NCI-H1436 (cell line): ENCODE results near the gene STK39.

ENCODE experiments used
- DNase-seq: peaks from one replicate; lab custom pipeline; 2025; lab: John Stamatoyannopoulos, UW

The STK39 gene

DNA sequence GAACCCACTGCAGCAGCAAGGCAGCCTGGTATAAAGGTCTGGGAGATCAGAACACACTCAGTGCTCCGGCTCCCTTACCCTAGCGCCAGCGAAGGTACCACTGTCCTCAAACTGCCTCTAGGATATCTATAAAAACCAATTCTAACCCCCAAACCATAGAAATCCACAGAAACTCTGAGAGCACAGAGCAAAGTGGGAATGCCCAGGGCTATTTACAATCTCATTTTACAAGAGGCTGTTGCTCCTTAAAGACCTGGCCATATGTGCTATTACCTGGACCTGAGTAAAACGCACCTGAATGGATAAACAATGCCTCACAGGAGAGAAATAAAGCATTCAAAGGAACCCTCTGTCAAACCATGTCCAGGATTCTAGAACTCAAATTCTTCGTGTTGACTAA is 4.3 kb downstream of the STK39 start:
- no peak for DNase-seq

DNA sequence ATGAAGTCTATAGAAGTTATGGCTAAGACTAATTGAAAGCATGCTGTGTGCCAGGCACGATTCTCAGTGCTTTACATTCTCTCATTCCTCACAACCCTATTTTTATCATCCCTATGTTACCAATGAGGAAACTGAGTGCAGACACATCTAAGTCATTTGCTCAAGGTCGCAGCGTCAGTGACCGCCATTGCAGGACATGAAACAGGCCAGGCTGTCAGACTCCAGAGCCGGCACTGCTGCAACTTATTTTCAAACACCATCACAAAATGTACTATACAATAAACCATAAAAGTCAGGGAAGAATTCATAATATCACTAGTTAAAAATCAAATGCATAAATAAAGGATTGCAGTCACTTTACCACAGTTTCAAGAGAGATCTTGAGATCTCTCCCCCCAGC is 5.6 kb downstream of the STK39 start:
- DNase-seq: no peak

DNA sequence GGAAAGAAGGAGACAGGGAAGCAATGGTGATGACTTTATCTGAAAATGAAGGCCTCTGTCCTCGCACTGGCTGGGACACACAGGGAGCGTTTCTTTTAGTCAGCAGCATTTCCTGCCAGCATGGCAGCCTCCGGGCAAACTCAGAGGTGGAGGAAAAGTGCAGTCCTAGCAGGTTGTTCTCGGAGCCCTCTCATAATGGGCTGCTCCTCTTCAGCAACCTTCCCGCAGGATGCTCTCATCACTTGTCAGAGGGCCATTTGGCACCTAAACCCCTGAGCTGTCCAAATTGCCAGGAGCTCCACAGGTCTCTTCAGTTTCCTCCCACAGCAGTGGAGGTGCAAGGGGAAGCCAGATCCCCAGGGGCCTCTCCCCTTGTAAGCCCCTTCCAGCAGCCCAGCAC is 6.2 kb downstream of the STK39 start:
- DNase-seq: no peak

DNA sequence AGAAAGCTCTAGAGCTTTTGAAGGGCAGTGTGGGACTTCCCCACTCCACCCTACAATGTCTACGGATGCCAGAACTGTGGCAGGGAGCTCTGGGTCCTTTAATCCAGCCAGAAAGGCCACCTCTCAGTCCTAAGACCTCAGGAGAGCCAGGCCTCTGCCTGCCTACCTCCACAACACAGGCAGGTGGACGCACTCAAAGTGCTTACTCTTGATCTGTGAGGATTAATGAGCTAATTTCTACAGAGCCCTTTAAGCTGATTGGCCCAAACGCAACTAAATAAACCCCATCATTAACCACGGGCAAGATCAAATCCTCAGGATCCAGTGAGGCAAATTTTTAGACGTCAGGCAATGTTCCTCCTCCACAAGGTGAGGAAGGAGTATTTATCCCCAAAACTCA is 8.1 kb downstream of the STK39 start:
- DNase-seq: no peak

GRCh38 chr2:168237741-168238140 is 9.7 kb downstream of the STK39 start:
- DNase-seq: no peak

DNA sequence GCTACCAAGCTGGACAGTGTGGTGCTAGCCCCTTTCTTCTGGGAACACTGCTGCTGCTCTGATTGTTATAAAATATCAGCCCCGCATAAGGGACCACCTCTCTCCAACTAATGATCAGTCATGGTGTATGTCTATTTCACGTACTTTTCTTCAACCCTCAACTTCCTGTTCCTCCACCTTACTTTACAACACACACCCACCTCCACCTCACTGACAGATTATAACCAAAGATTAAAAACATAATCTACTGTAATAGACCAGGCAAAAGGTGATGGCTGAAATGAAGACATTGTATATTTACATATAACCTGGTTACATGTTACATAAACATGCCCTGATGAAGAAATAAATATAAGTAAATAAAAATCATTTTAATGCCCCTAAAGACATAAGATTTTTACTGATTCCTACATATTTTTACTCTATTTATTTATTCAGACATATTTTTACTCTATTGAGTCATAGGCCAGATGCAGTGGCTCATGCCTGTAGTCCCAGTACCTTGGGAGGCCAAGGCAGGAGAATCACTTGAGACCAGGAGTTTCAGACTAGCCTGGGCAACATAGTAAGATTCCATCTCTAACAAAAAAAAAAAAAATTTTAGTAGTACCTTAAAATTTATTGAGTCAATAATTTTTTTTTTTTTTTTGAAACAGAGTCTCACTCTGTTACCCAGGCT is 12.8 kb downstream of the STK39 start:
- no peak for DNase-seq

- DNase-seq: no peak
Observed at GRCh38 chr2:168233726-168234406, 13.5 kb downstream of the STK39 start.

DNA sequence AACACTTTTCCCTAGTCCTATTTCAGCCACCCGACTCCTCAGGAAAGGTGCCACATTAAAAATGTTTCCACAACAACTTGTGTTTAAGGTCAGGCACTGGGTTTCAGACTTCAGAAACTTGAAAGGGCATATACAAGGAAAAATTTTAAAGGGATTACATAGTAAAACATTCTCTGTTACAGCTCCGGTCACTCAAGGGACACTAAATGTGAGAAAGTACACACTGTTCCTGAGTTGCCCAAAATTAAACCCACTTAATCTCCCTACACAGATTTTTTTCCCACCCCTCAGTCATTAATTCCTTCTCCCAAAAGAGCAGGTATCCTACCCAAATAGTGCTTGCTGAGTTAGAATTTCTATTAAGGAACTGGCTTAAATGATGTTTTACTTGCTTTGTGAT is 14.2 kb downstream of the STK39 start:
- DNase-seq: no peak

- DNase-seq: no peak
Observed at GRCh38 chr2:168231609-168232241, 15.7 kb downstream of the STK39 start.

DNA sequence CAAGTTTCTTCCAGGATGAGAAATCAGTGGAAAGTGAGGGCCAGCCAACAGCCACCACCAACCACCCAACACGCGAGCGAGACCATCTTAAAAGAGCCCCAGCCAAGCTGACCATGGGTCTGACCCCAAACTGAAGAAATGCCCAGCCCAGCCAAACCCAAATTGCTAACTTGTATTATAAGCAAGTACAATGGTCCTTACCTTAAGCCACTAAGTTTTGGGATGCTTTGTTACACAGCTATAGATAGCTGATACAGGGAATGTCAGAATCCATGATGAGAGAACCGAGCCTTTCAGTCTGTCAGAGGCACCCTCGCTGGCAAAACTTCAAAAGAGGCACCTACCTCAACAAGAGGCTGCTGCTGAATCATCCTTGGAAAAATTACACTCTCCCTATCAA is 17.0 kb downstream of the STK39 start:
- DNase-seq: no peak

GRCh38 chr2:168224346-168224745 is 23.0 kb downstream of the STK39 start:
- DNase-seq: no peak

GRCh38 chr2:168222088-168222487 is 25.3 kb downstream of the STK39 start:
- DNase-seq: no peak

DNA sequence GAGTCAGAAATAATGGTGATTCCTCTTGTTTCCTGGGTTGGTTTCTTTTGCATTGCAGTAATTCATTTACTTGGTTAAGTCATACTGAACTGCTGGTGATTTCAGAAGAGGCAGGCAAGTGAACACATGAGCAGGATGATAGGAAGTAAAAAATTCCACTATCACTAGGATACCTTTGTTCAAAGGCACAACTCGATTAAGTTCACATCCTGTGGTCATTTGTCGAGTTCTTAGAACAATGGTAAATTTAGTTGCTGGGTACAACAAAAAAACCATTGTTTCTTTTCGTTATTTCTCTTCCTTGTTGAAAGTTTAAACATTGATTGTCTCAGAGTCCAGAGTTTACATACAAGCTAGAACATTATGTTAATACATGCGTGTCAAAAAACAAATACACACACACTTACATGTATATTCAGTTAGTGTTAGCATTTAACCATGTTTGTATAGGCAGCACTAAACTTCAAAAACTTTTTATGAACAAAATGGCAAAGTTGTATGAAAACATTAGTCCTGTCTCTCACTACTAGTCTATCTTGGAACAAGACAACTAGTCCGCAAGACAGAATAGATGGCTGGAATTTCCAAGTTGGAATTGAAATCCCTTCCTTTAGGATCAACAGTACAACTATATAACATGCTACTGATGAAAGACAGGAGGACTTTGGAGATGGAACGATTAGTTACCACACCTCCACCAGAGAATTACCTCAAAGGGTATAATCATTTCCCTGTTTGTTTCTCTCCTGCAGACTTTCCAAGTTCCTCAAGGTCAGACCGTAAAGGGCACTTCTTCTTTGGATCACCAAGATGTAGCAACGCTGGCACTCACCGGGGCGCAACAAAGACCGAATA is 26.2 kb downstream of the STK39 start:
- DNase-seq: no peak

- no peak for DNase-seq
Observed at GRCh38 chr2:168217920-168218319, 29.5 kb downstream of the STK39 start.

DNA sequence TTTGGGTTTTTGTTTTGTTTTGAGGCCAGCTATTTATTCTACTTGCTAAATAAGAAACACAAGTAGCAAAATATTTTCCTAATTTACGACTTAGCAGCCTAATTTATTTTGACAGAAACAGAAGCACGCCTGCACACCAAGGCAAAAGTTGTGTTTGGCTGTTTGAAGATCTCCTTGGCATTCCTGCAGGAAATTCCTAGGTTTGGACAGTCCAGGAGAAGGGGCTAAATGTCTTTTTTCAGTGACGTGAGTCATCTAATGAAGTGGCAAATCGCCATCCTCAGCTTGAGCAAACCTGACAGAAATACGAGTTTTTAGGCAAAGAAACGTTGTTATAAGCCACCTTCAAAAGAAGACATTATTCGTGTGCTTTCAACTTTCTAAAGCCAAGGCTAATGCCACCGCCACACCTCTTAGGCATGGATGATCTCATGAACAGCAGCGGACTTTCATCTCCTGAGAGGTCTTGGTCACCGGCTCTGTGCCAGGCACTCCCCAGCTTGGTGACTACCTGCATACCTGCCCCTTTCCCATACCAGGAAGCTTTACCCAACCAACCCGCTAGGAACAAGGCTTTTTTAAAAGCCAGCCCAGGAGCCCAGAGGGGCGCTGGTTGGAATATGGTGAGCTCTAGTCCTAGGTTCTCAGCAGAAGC is 30.9 kb downstream of the STK39 start:
- DNase-seq: no peak

GRCh38 chr2:168215813-168216212 is 31.6 kb downstream of the STK39 start:
- DNase-seq: no peak

GRCh38 chr2:168212866-168213265 is 34.5 kb downstream of the STK39 start:
- DNase-seq: no peak

- no peak for DNase-seq
Observed at GRCh38 chr2:168212167-168212566, 35.2 kb downstream of the STK39 start.

GRCh38 chr2:168211664-168212163 is 35.7 kb downstream of the STK39 start:
- no peak for DNase-seq

- DNase-seq: no peak
Observed at GRCh38 chr2:168210895-168211570, 36.4 kb downstream of the STK39 start.

DNA sequence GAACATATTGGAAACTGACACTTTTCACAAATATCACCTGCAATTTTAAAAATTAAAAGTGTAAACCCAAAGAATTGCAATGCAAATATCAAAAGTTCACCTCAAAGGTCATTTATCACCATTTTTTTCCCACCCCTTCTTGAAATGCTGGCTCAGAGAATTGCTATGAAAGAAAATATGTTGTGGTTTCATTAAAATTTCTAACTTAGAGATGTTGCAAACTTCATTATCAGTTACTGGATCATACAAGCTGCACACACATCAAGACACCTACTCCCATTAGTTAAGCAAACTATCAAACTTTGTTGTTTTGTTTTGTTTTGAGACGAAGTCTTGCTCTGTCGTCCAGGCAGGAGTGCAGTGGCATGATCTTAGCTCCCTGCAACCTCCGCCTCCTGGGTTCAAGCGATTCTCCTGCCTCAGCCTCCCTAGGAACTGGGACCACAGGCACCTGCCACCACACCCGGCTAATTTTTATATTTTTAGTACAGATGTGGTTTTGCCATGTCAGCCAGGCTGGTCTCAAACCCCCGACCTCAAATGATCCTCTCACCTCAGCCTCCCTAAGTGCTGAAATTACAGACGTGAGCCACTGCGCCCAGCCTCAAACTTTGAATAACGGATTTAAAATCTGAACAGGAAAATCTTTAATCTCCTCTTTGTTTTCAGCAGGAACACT is 37.0 kb downstream of the STK39 start:
- no peak for DNase-seq
